Skeletal muscle tissue (tissue), 4 donors: Measurements from ENCODE around the gene OPA3. TPM values are rescaled to one million over a fixed set of nuclear protein-coding genes. Genes with fewer than 3 reads are reported as not detected.
A peak's percentile ranks its signal among the peaks of the same experiment; 100 is the strongest.
"Not testable (repeated sequence)": the region's sequence is repeated elsewhere in the genome, so short reads cannot be mapped to it uniquely, and the experiment has no call there.

ENCODE experiments used
- H3K27ac ChIP-seq: one replicate; pipeline ENCODE4 v1.7.0; 2013; ENCODE audit warnings: mild to moderate bottlenecking, low read depth, low read length, inconsistent platforms
- H3K27me3 ChIP-seq, 3 donors: one replicate each; pipeline ENCODE4 v1.7.0; 2013; ENCODE audit warnings: low read length in 3 of 3; ENCODE audit not compliant: control insufficient read depth in 3 of 3, insufficient read depth in 3 of 3
- H3K36me3 ChIP-seq, 3 donors: one replicate each; pipeline ENCODE4 v1.7.0; 2013; ENCODE audit warnings: low read length in 3 of 3; ENCODE audit not compliant: control insufficient read depth in 3 of 3, insufficient read depth in 3 of 3
- H3K4me1 ChIP-seq, 3 donors: one replicate each; pipeline ENCODE4 v1.7.0; 2013; ENCODE audit warnings: low read length in 3 of 3, mild to moderate bottlenecking in 3 of 3; ENCODE audit not compliant: control insufficient read depth in 3 of 3, insufficient read depth in 3 of 3
- H3K4me3 ChIP-seq, 3 donors: one replicate each; pipeline ENCODE4 v1.7.0; 2013; ENCODE audit warnings: low read length in 3 of 3
- H3K9ac ChIP-seq, 3 donors: one replicate each; pipeline ENCODE4 v1.7.0; 2013; ENCODE audit warnings: low read length in 3 of 3, mild to moderate bottlenecking in 3 of 3, moderate library complexity in 2 of 3, low read depth in 1 of 3
- H3K9me3 ChIP-seq, 3 donors: one replicate each; pipeline ENCODE4 v1.7.0; 2013; ENCODE audit warnings: low read length in 3 of 3; ENCODE audit not compliant: control insufficient read depth in 3 of 3
- total RNA-seq: library from RNA; depleted of rRNA; stranded (reverse); fragments of >200 nt; gene quantifications from one replicate; pipeline ENCODE4 v1.2.3, GENCODE V29; 2014
- donor health status: Osteomylitis.

Gene OPA3
- total RNA-seq, 1 donor from 2014 or later, result 3.7 TPM

DNA sequence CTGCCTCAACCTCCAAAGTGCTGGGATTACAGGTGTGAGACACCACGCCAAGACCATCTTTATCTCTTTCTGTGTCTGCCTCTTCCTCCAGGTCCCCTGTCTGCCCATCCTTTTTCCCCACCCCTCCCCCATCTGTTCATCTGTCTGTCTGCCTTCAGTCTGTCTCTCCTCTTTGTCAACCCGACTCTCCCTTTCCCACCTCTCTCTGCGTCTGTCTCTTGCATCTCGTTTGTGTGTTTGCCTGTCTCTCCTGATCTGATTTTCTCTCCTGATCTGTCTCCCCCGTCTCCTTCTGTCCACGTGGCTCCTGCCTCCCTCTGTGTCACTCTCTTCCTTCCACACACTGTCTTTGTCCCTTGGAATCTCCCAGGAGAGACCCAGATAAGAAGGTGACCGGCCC is 67.4 kb downstream of the OPA3 start:
- peaks cover 22 to 31% (median 27%) of the 10 kb centered on the region in 3 donors for H3K4me1 ChIP-seq
- no peaks in the 10 kb centered on the region for H3K9me3 ChIP-seq
- no peak overlapping the region for H3K27ac ChIP-seq
- H3K36me3 ChIP-seq, result peaks cover 8 to 23% (median 17%) of the 10 kb centered on the region in 3 donors
- no peak overlapping the region for H3K4me3 ChIP-seq
- H3K9ac ChIP-seq, result no peak overlapping the region
- no peaks in the 10 kb centered on the region for H3K27me3 ChIP-seq

- Histone ChIP-seq H3K36me3 (peaks cover 4 to 20% (median 13%) of the 10 kb centered on the region in 3 donors), H3K27ac (no peak overlapping the region), H3K9ac (peak overlapping the region in 1 of 3 donors; percentile 8), H3K9me3 (no peaks in the 10 kb centered on the region), H3K4me3 (no peak overlapping the region), H3K27me3 (no peaks in the 10 kb centered on the region), H3K4me1 (peaks cover 22 to 35% (median 30%) of the 10 kb centered on the region in 3 donors)
These were observed 68.7 kb downstream of the OPA3 start for GRCh38 chr19:45515807-45516401.

- no peaks in the 10 kb centered on the region for H3K27me3 ChIP-seq
- peak overlapping the region in 1 of 3 donors; percentile 45 for H3K9ac ChIP-seq
- no peak overlapping the region for H3K4me3 ChIP-seq
- no peaks in the 10 kb centered on the region for H3K9me3 ChIP-seq
- peak overlapping the region; percentile 58 for H3K27ac ChIP-seq
- H3K36me3 ChIP-seq, result peaks cover 3 to 16% (median 9%) of the 10 kb centered on the region in 3 donors
- H3K4me1 ChIP-seq, result peaks cover 22 to 35% (median 33%) of the 10 kb centered on the region in 3 donors
These were observed 69.4 kb downstream of the OPA3 start for GRCh38 chr19:45515081-45515624.

DNA sequence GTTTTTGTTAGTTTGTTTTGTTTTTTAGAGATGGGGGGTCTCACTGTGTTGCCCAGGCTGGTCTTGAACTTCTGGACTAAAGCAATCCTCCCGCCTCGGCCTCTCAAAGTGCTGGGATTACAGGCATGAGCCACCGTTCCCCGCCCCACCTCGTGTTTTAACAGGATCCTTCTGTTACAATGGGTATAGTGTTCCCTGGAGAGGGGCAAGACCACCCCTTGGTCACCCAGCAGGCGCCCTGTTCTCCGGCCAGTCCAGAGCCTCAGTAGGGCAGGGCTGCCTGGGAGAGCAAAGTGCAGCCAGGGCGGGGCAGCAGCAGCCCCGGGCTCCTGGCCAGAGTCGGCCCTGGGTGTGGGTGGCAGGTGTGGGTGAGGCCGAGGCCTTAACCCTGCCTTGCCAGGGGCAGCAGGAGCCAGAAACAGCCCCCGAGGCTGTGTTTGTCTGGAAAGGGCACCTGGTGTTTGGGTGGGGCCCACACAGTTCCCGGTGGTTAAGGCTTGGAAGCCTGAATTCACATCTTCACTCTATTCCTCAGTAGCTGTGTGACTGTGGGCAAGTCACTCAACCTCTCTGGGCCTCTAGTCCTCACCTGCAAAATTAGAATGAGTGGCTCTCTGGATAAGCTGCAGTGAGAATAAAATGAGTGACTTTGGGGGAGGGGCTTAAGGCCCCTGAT is 70.1 kb downstream of the OPA3 start:
- H3K36me3 ChIP-seq, result peaks cover 0 to 14% (median 8%) of the 10 kb centered on the region in 3 donors
- H3K27ac ChIP-seq, result peak overlapping the region; percentile 58

DNA sequence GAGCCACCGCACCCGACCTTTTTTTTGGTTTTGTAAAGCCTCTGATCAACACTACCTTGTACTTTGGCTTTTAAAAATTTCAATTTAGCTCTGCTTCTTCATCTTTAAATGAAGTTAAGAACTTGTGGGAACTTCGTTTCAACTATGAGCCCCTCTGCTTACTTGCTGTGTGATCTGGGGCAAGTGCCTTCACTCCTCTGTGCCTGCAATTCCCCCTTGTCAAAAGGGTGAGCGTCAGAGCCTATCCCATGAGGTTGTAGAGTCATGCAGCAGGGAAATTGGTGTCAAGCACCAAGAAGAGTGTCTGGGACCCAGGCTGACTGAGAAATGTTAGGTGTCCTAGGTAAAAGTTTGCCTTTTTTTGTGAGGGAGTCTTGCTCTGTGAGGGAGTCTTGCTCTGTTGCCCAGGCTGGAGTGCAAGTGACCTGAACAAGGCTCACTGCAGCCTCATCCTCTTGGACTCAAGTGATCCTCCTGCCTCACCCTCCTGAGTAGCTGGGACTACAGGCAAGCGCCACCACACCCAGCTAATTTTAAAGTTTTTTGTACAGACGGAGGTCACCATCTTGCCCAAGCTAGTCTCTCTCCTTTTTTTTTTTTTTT is 71.6 kb downstream of the OPA3 start:
- Histone ChIP-seq H3K27ac (no peak overlapping the region), H3K4me1 (peaks cover 34 to 50% (median 45%) of the 10 kb centered on the region in 3 donors)

More for the DNA sequence above, 70.1 kb downstream of the OPA3 start:
- Histone ChIP-seq H3K9ac (peak overlapping the region in 2 of 3 donors; percentile 23 to 45), H3K4me3 (no peak overlapping the region), H3K4me1 (peaks cover 26 to 39% (median 37%) of the 10 kb centered on the region in 3 donors), H3K9me3 (no peaks in the 10 kb centered on the region), H3K27me3 (no peaks in the 10 kb centered on the region)

GRCh38 chr19:45511074-45511473 is 73.5 kb downstream of the OPA3 start:
- Histone ChIP-seq H3K9me3 (no peaks in the 10 kb centered on the region), H3K9ac (no peak overlapping the region), H3K27ac (no peak overlapping the region), H3K4me1 (peaks cover 38 to 52% (median 45%) of the 10 kb centered on the region in 3 donors), H3K27me3 (no peaks in the 10 kb centered on the region), H3K4me3 (no peak overlapping the region), H3K36me3 (peaks cover 0 to 2% (median 0%) of the 10 kb centered on the region in 3 donors)

More for the DNA sequence above, 71.6 kb downstream of the OPA3 start:
- Histone ChIP-seq H3K36me3 (peaks cover 0 to 9% (median 1%) of the 10 kb centered on the region in 3 donors), H3K27me3 (no peaks in the 10 kb centered on the region), H3K9me3 (no peaks in the 10 kb centered on the region), H3K9ac (peak overlapping the region in 1 of 3 donors; percentile 33), H3K4me3 (no peak overlapping the region)

DNA sequence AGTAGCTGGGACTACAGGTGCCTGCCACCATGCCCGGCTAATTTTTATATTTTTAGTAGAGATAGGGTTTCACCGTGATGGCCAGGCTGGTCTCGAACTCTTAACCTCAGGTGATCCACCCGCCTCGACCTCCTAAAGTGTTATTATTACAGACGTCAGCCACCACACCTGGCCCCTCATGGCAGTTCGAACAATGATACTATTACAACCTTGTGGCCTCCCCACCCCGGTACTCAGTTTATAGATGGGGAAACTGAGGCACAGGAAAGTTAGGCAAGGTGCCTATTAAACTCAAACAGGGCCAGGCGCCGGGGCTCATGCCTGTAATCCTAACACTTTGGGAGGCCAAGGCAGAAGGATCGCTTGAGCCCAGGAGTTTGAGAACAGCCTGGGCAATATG is 74.2 kb downstream of the OPA3 start:
- H3K9me3 ChIP-seq, H3K4me3 ChIP-seq, H3K9ac ChIP-seq, H3K27ac ChIP-seq, H3K36me3 ChIP-seq, H3K27me3 ChIP-seq: not testable (repeated sequence)
- peaks cover 39 to 50% (median 40%) of the 10 kb centered on the region in 3 donors for H3K4me1 ChIP-seq

DNA sequence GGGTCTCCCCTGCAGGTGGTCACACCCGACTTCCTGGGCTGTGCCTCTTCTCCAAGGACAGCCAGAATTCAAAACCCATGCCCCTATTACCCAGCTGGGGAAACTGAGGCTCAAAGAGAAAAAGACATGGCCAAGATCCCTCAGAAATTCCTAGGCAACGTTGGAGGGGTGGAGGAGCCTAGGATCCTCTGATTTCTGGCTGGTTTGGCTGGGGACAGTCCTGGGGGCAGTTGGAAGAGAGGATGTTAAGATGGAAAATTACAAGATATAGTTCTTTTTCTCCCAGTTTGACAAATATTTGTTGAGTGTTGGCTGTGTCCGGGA is 74.9 kb downstream of the OPA3 start:
- Histone ChIP-seq H3K36me3 (no peaks in the 10 kb centered on the region), H3K9ac (peak overlapping the region; percentile 51 to 68 (median 55)), H3K9me3 (no peaks in the 10 kb centered on the region), H3K27me3 (no peaks in the 10 kb centered on the region), H3K4me1 (peaks cover 33 to 44% (median 33%) of the 10 kb centered on the region in 3 donors), H3K4me3 (peak overlapping the region; percentile 51 to 61 (median 54)), H3K27ac (peak overlapping the region; percentile 76)

DNA sequence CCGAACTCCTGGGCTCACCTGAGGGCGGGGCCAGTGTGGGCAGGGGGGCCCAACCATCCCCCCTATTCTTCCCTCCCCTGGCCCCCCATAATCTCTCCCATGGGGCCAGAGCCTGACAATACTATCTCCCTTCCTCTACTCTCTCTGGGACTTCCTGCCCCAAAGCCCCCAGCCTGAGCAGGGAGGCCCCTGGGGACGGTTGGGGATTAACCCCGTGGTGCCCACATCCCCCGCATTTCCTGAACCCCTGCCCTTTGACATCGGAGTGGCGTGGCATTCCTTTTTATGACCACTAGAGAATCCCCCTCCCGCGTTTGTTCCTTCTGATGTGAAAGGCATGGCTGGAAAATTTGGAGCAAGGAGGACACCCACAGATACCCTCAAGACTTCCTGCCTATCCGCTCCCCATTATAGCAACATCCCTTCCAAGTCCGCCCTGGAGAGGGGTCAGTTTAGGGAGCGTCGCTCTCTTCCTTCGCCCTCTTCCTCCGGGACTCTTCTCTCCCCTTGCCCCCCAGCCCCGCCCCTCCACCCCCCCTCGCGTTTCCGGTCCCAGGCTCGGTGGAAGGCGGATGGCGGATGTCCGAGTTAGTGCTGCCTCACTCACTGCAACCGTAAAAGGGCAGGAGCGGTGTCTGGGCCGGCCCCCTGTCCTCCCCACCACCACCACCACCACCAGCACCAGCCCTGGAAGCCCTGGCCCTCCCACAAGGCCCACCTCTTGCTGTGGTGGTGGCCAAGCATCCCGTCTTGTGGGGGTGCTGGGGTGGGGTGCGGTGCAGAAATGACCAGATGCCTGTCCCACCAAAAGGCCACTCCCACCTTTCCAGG is 75.5 kb downstream of the OPA3 start:
- Histone ChIP-seq H3K27me3 (no peaks in the 10 kb centered on the region), H3K36me3 (no peaks in the 10 kb centered on the region), H3K4me1 (peaks cover 27 to 39% (median 27%) of the 10 kb centered on the region in 3 donors), H3K27ac (peak overlapping the region; percentile 88), H3K4me3 (peak overlapping the region; percentile 71 to 96 (median 93)), H3K9me3 (no peaks in the 10 kb centered on the region), H3K9ac (peak overlapping the region; percentile 61 to 93 (median 70))
